ENCODE results near the gene MAOB. TPM values are rescaled to one million over a fixed set of nuclear protein-coding genes. Genes with fewer than 3 reads are reported as not detected.

Gene MAOB
- total and polyA plus RNA-seq, 2 donors (not counting 1 experiment from before 2014, with no cell fraction given), result 3.8 to 4.6 TPM

- H3K9me3 ChIP-seq (ENCODE audit: control insufficient read depth, insufficient read depth, low read depth, low read length), result no peaks in the 10 kb centered on the region
- H3K36me3 ChIP-seq (ENCODE audit: control insufficient read depth, insufficient read depth, low read length), result no peaks in the 10 kb centered on the region
- TF ChIP-seq CTCF (conservative IDR thresholded peaks at IDR 0.05 in 1 of 2, IDR thresholded peaks at IDR 0.05 in 1 of 2; ENCODE audit: low read depth in 1 of 2, low read length in 2 of 2), result no peak
- no peak for TF ChIP-seq EZH2 (IDR thresholded peaks at IDR 0.05; ENCODE audit: low read length, missing control alignments)
- H3K4me1 ChIP-seq (ENCODE audit: control insufficient read depth, extremely low read depth, insufficient read depth, low read length), result no peaks in the 10 kb centered on the region
- H3K4me3 ChIP-seq (replicated peaks in 1 of 4; ENCODE audit: control extremely low read depth in 1 of 4, insufficient read depth in 1 of 4, low read depth in 3 of 4, low read length in 4 of 4), result no peak overlapping the region
- H3K9ac ChIP-seq (ENCODE audit: insufficient read depth, low read length), result no peak overlapping the region
- no peak overlapping the region for H2AFZ ChIP-seq (ENCODE audit: low read length)
- no peaks in the 10 kb centered on the region for H3K27me3 ChIP-seq (ENCODE audit: control insufficient read depth, insufficient read depth, low read length)
- no peaks in the 10 kb centered on the region for H3K79me2 ChIP-seq (ENCODE audit: control insufficient read depth, insufficient read depth, low read length)
- H4K20me1 ChIP-seq (ENCODE audit: control insufficient read depth, extremely low read depth, insufficient read depth, low read length), result no peaks in the 10 kb centered on the region
- H3K27ac ChIP-seq (ENCODE audit: insufficient read depth, low read length), result no peak overlapping the region
- DNase-seq (ENCODE audit: low read depth in 2 of 2), result no peak
- no peak overlapping the region for H3K4me2 ChIP-seq (ENCODE audit: extremely low read depth, insufficient read depth, low read length)
Observed at GRCh38 chrX:43853225-43853828, 28.9 kb downstream of the MAOB start.

DNA sequence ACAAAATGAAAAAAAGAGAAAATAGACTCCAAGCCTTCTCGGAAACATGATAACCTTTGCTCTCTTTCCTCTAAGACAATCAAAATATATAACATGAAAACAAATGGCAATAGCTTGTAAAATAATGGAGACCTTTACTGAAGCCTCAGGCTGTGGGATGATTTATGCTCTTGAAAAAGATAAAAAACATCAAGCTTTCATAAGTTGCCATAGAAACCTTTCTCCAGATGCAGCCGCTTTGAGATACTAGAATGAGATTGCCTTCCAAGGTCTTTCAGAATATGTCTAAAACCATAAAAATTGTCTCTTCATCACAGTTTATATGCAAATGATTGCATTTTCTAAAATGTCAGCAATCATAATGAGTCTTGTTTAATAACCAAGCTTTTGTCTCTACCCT, 31.6 kb downstream of the MAOB start:
- H2AFZ ChIP-seq (ENCODE audit: low read length), result no peak overlapping the region
- no peaks in the 10 kb centered on the region for H3K9me3 ChIP-seq (ENCODE audit: control insufficient read depth, insufficient read depth, low read depth, low read length)
- no peaks in the 10 kb centered on the region for H4K20me1 ChIP-seq (ENCODE audit: control insufficient read depth, extremely low read depth, insufficient read depth, low read length)
- no peaks in the 10 kb centered on the region for H3K36me3 ChIP-seq (ENCODE audit: control insufficient read depth, insufficient read depth, low read length)
- no peak overlapping the region for H3K4me2 ChIP-seq (ENCODE audit: extremely low read depth, insufficient read depth, low read length)
- H3K27ac ChIP-seq (ENCODE audit: insufficient read depth, low read length), result no peak overlapping the region
- H3K4me1 ChIP-seq (ENCODE audit: control insufficient read depth, extremely low read depth, insufficient read depth, low read length), result no peaks in the 10 kb centered on the region
- H3K4me3 ChIP-seq (replicated peaks in 1 of 4; ENCODE audit: control extremely low read depth in 1 of 4, insufficient read depth in 1 of 4, low read depth in 3 of 4, low read length in 4 of 4), result no peak overlapping the region
- no peak for TF ChIP-seq EZH2 (IDR thresholded peaks at IDR 0.05; ENCODE audit: low read length, missing control alignments)
- TF ChIP-seq CTCF (conservative IDR thresholded peaks at IDR 0.05 in 1 of 2, IDR thresholded peaks at IDR 0.05 in 1 of 2; ENCODE audit: low read depth in 1 of 2, low read length in 2 of 2), result no peak
- no peaks in the 10 kb centered on the region for H3K27me3 ChIP-seq (ENCODE audit: control insufficient read depth, insufficient read depth, low read length)
- DNase-seq (ENCODE audit: low read depth in 2 of 2), result no peak
- no peaks in the 10 kb centered on the region for H3K79me2 ChIP-seq (ENCODE audit: control insufficient read depth, insufficient read depth, low read length)
- no peak overlapping the region for H3K9ac ChIP-seq (ENCODE audit: insufficient read depth, low read length)

- Histone ChIP-seq H3K27ac (ENCODE audit: insufficient read depth, low read length) (no peak overlapping the region), H3K9me3 (ENCODE audit: control insufficient read depth, insufficient read depth, low read depth, low read length) (no peaks in the 10 kb centered on the region), H3K4me3 (replicated peaks in 1 of 4; ENCODE audit: control extremely low read depth in 1 of 4, insufficient read depth in 1 of 4, low read depth in 3 of 4, low read length in 4 of 4) (no peak overlapping the region), H2AFZ (ENCODE audit: low read length) (no peak overlapping the region), H3K36me3 (ENCODE audit: control insufficient read depth, insufficient read depth, low read length) (no peaks in the 10 kb centered on the region), H4K20me1 (ENCODE audit: control insufficient read depth, extremely low read depth, insufficient read depth, low read length) (no peaks in the 10 kb centered on the region), H3K4me2 (ENCODE audit: extremely low read depth, insufficient read depth, low read length) (no peak overlapping the region), H3K79me2 (ENCODE audit: control insufficient read depth, insufficient read depth, low read length) (no peaks in the 10 kb centered on the region), H3K9ac (ENCODE audit: insufficient read depth, low read length) (no peak overlapping the region), H3K27me3 (ENCODE audit: control insufficient read depth, insufficient read depth, low read length) (no peaks in the 10 kb centered on the region), H3K4me1 (ENCODE audit: control insufficient read depth, extremely low read depth, insufficient read depth, low read length) (no peaks in the 10 kb centered on the region)
- DNase-seq (ENCODE audit: low read depth in 2 of 2), result no peak
- TF ChIP-seq CTCF (conservative IDR thresholded peaks at IDR 0.05 in 1 of 2, IDR thresholded peaks at IDR 0.05 in 1 of 2; ENCODE audit: low read depth in 1 of 2, low read length in 2 of 2) (no peak), EZH2 (IDR thresholded peaks at IDR 0.05; ENCODE audit: low read length, missing control alignments) (no peak)
Observed at GRCh38 chrX:43849173-43849572, 33.1 kb downstream of the MAOB start.

All from fibroblast of lung (primary cell).